GM13977 (cell line): ENCODE data around the gene ZBTB43.

Source experiments
- DNase-seq: peaks from one replicate; pipeline ENCODE4 v3.0.0; 2012; ENCODE audit warnings: low spot score
- in situ Hi-C: fragments of 300-500 bp; cut with MboI; formaldehyde crosslinking; loops from one replicate; pipeline ENCODE4 v1.12.0; 2022; ENCODE audit warnings: low sequenced_read_pairs, low pct_unique_long_range_greater_than_20kb, mixed read lengths, inconsistent platforms; ENCODE audit not compliant: unreplicated experiment
- TF ChIP-seq, protein P1 (sequence below): IDR thresholded peaks from 2 replicates; pipeline ENCODE4 v1.5.1; 2012; ENCODE audit warnings: mild to moderate bottlenecking, control low read depth; ENCODE audit not compliant: insufficient read depth; ENCODE audit errors: extremely low read depth, missing control alignments

ZBTB43 gene

GRCh38 chr9:126854734-126855133 lies 49.9 kb downstream of the ZBTB43 start:
- no peak for DNase-seq
- in situ Hi-C loops, result no loop called here
- TF ChIP-seq, protein P1, sequence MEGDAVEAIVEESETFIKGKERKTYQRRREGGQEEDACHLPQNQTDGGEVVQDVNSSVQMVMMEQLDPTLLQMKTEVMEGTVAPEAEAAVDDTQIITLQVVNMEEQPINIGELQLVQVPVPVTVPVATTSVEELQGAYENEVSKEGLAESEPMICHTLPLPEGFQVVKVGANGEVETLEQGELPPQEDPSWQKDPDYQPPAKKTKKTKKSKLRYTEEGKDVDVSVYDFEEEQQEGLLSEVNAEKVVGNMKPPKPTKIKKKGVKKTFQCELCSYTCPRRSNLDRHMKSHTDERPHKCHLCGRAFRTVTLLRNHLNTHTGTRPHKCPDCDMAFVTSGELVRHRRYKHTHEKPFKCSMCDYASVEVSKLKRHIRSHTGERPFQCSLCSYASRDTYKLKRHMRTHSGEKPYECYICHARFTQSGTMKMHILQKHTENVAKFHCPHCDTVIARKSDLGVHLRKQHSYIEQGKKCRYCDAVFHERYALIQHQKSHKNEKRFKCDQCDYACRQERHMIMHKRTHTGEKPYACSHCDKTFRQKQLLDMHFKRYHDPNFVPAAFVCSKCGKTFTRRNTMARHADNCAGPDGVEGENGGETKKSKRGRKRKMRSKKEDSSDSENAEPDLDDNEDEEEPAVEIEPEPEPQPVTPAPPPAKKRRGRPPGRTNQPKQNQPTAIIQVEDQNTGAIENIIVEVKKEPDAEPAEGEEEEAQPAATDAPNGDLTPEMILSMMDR, result no peak

GRCh38 chr9:126856326-126856877 lies 51.6 kb downstream of the ZBTB43 start:
- in situ Hi-C loops, result no loop called here
- TF ChIP-seq, protein P1, result no peak
- DNase-seq, result no peak

- DNase-seq, result no peak
- in situ Hi-C loops, result no loop called here
- TF ChIP-seq, protein P1, result no peak
Observed at GRCh38 chr9:126857261-126857960, 52.6 kb downstream of the ZBTB43 start.

DNA sequence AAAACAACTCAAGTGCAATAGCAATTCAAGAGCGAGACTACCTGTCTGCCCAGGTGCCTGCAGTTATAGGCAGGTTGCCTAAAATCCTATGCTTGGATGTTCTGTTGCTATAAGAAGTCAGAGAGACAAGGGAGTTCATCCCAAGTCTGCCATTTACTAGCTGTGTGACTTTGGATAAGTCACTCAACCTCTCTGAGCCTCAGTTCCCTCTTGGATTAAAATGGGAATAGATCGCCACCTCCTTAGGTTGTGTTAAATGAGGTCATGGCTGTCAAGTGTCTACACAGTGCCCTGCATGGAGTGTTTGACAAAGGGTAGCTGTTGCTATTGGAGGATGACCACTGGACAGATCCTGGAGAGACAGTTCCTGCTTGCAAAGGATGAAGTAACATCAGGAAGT lies 54.3 kb downstream of the ZBTB43 start:
- in situ Hi-C loops, result no loop called here
- no peak for DNase-seq
- TF ChIP-seq, protein P1, result no peak

DNA sequence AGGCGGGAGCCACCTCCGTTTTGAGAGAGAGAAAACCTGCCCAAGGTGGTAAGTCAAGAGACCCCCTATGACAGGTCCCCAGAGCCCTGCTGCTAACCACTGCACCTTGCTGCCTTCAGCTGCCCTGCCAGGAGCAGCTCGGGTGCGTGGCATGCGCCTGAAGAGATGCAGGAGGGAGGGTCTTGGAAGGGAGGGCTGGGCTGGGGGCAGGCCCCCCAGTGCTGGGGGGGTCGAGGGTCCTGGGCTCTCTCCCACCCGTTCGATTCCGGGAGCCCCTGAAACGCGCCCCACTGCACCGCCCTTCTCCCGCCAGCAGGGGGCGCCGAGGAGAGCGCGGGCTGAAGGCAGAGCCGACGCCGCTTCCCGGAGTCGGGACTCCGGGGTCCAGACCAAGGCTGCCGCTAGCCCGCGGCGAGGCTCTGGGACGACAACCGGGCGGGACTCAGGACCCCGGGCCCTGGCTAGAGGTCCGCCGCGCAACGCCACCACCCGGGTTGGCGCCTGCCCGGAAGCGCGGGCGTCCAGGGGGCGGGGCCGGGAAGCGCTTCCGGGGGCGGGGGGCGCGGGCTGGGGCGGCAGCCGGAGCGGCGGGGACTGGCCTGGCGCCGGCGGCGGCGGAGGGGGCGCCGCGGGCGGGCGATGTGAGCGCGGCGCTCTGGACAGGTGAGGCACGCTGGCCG lies 55.4 kb downstream of the ZBTB43 start, which contains the start of gene ZBTB34:
TSS of gene ZBTB34 (plus strand) at position 563 of the 680 bp plus-strand sequence. CDS start 18,761 bp downstream, outside the sequence.
- peak; percentile 87 for DNase-seq
- TF ChIP-seq, protein P1, result peak; percentile 98
- in situ Hi-C loops, result no loop called here

GRCh38 chr9:126860757-126861466 lies 56.1 kb downstream of the ZBTB43 start:
- in situ Hi-C loops, result no loop called here
- TF ChIP-seq, protein P1, result no peak
- peak; percentile 35 for DNase-seq
